ENCODE measurements around the gene SERPINB7. TPM values are rescaled to one million over a fixed set of nuclear protein-coding genes. Genes with fewer than 3 reads are reported as not detected.

The SERPINB7 gene
- total RNA-seq, 1 experiment from 2014 or later: not detected

GRCh38 chr18:63763831-63764600, 11.2 kb upstream of the SERPINB7 start (continued):
- TF ChIP-seq YY1 (IDR thresholded peaks at IDR 0.05; ENCODE audit: extremely low read depth, insufficient replicate concordance, low read depth, low read length) (no peak), CEBPB (IDR thresholded peaks at IDR 0.05; ENCODE audit: low read depth) (no peak), POLR2AphosphoS5 (IDR thresholded peaks at IDR 0.05; ENCODE audit: low read depth, low read length) (no peak), RAD21 (IDR thresholded peaks at IDR 0.05; ENCODE audit: low read depth) (no peak), ZFX (IDR thresholded peaks at IDR 0.05) (no peak)

- Histone ChIP-seq H3K4me2 (ENCODE audit: low read length) (no peak overlapping the region), H3K36me3 (ENCODE audit: control insufficient read depth in 1 of 2, insufficient read depth in 2 of 2, low read length in 2 of 2) (no peaks in the 10 kb centered on the region), H2AFZ (ENCODE audit: low read depth, low read length, poor library complexity, severe bottlenecking) (no peak overlapping the region), H4K20me1 (ENCODE audit: insufficient read depth) (no peaks in the 10 kb centered on the region), H3K79me2 (ENCODE audit: insufficient read depth, low read length) (no peaks in the 10 kb centered on the region), H3K9me2 (ENCODE audit: insufficient read depth) (no peaks in the 10 kb centered on the region), H3K4me1 (ENCODE audit: control insufficient read depth in 1 of 2, insufficient read depth in 2 of 2, low read length in 2 of 2) (no peaks in the 10 kb centered on the region), H3K9me3 (ENCODE audit: control insufficient read depth in 1 of 2, insufficient read depth in 1 of 2, low read depth in 1 of 2, low read length in 2 of 2) (no peaks in the 10 kb centered on the region), H3K9ac (ENCODE audit: low read length) (no peak overlapping the region), H3K4me3 (replicated peaks in 1 of 2; ENCODE audit: low read depth in 1 of 2, low read length in 2 of 2) (no peak overlapping the region), H3K27me3 (ENCODE audit: insufficient read depth, low read length) (no peaks in the 10 kb centered on the region), H3K27ac (ENCODE audit: low read depth, low read length) (no peak overlapping the region)
- intact Hi-C loops (cut with micrococcal nuclease): no loop called here
- POLR2A ChIA-PET: no interaction called here
- no peak for ATAC-seq
- BruUV-seq (replicated peaks): no TSS peak
- no peak for DNase-seq (ENCODE audit: low read depth, low spot score)
- RAD21 ChIA-PET (ENCODE audit: low non-redundant PET in 1 of 2, low total read pairs in 2 of 2, uncharacterized antibody in 2 of 2, unreplicated experiment in 2 of 2): no interaction called here
- CTCF ChIA-PET: no interaction called here
- TF ChIP-seq ELF1 (IDR thresholded peaks at IDR 0.05; ENCODE audit: borderline replicate concordance, low read depth) (no peak), ZFX (IDR thresholded peaks at IDR 0.05) (no peak), EZH2phosphoT487 (IDR thresholded peaks at IDR 0.05; ENCODE audit: borderline replicate concordance) (no peak), JUND (IDR thresholded peaks at IDR 0.05) (no peak), ZNF274 (IDR thresholded peaks at IDR 0.05; ENCODE audit: low read depth, low read length) (no peak), SIN3A (IDR thresholded peaks at IDR 0.05; ENCODE audit: low read depth) (no peak), TCF7L2 (IDR thresholded peaks at IDR 0.05; ENCODE audit: borderline replicate concordance, extremely low read depth, insufficient read depth, insufficient read length) (no peak), CBX3 (IDR thresholded peaks at IDR 0.05; ENCODE audit: low read depth) (no peak), POLR2AphosphoS5 (IDR thresholded peaks at IDR 0.05; ENCODE audit: low read depth, low read length) (no peak), MAX (IDR thresholded peaks at IDR 0.05) (no peak), EZH2 (IDR thresholded peaks at IDR 0.05) (no peak), SP1 (IDR thresholded peaks at IDR 0.05; ENCODE audit: low read depth) (no peak), EGR1 (IDR thresholded peaks at IDR 0.05; ENCODE audit: low read depth) (no peak), FOSL1 (IDR thresholded peaks at IDR 0.05; ENCODE audit: low read depth) (no peak), CEBPB (IDR thresholded peaks at IDR 0.05; ENCODE audit: low read depth) (no peak), CTCF (IDR thresholded peaks at IDR 0.05 in 2 of 3, conservative IDR thresholded peaks at IDR 0.05 in 1 of 3; ENCODE audit: borderline replicate concordance in 1 of 3, insufficient read depth in 1 of 3, low read depth in 2 of 3, low read length in 2 of 3) (no peak), REST (IDR thresholded peaks at IDR 0.05; ENCODE audit: low read depth) (no peak), SRF (IDR thresholded peaks at IDR 0.05; ENCODE audit: low read depth) (no peak)
- TF ChIP-seq, protein P1, sequence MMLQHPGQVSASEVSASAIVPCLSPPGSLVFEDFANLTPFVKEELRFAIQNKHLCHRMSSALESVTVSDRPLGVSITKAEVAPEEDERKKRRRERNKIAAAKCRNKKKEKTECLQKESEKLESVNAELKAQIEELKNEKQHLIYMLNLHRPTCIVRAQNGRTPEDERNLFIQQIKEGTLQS (IDR thresholded peaks at IDR 0.05): no peak
These were observed 9.4 kb upstream of the SERPINB7 start for GRCh38 chr18:63765837-63766236.
